ENCODE data around the gene TLN1.

Gene TLN1

GRCh38 chr9:35681341-35682002, 50.5 kb downstream of the TLN1 start:
- no peak overlapping the region for H3K4me2 ChIP-seq (ENCODE audit: low read length)

GRCh38 chr9:35680331-35681105, 51.5 kb downstream of the TLN1 start:
- H3K27ac ChIP-seq: no peak overlapping the region

More at GRCh38 chr9:35681341-35682002, 50.5 kb downstream of the TLN1 start:
- H3K9ac ChIP-seq: no peak overlapping the region
- H3K79me2 ChIP-seq: no peaks in the 10 kb centered on the region
- no peak overlapping the region for H3K27ac ChIP-seq
- peaks cover 2% of the 10 kb centered on the region for H3K4me1 ChIP-seq
- no peak overlapping the region for H3K4me3 ChIP-seq (ENCODE audit: low read depth, low read length)
- no peak overlapping the region for H2AFZ ChIP-seq
- H3K9me3 ChIP-seq (ENCODE audit: control insufficient read depth, low read length): no peaks in the 10 kb centered on the region
- no peaks in the 10 kb centered on the region for H3K27me3 ChIP-seq (ENCODE audit: control insufficient read depth, insufficient read depth, low read length)
- TF ChIP-seq CTCF (IDR thresholded peaks at IDR 0.05): no peak
- H3K36me3 ChIP-seq (ENCODE audit: control insufficient read depth, insufficient read depth, low read length): no peaks in the 10 kb centered on the region

GRCh38 chr9:35679766-35680330, 52.1 kb downstream of the TLN1 start:
- no peaks in the 10 kb centered on the region for H3K4me1 ChIP-seq
- no peak overlapping the region for H2AFZ ChIP-seq
- H3K4me3 ChIP-seq (ENCODE audit: low read depth, low read length): no peak overlapping the region
- no peaks in the 10 kb centered on the region for H3K9me3 ChIP-seq (ENCODE audit: control insufficient read depth, low read length)
- no peak for TF ChIP-seq CTCF (IDR thresholded peaks at IDR 0.05)
- no peaks in the 10 kb centered on the region for H3K36me3 ChIP-seq (ENCODE audit: control insufficient read depth, insufficient read depth, low read length)
- no peaks in the 10 kb centered on the region for H3K27me3 ChIP-seq (ENCODE audit: control insufficient read depth, insufficient read depth, low read length)
- no peak overlapping the region for H3K4me2 ChIP-seq (ENCODE audit: low read length)
- no peak overlapping the region for H3K27ac ChIP-seq
- H3K79me2 ChIP-seq: no peaks in the 10 kb centered on the region
- no peak overlapping the region for H3K9ac ChIP-seq

More at GRCh38 chr9:35680331-35681105, 51.5 kb downstream of the TLN1 start:
- no peaks in the 10 kb centered on the region for H3K4me1 ChIP-seq
- H3K4me2 ChIP-seq (ENCODE audit: low read length): no peak overlapping the region
- no peak for TF ChIP-seq CTCF (IDR thresholded peaks at IDR 0.05)
- no peak overlapping the region for H3K4me3 ChIP-seq (ENCODE audit: low read depth, low read length)
- H3K36me3 ChIP-seq (ENCODE audit: control insufficient read depth, insufficient read depth, low read length): no peaks in the 10 kb centered on the region
- H3K79me2 ChIP-seq: no peaks in the 10 kb centered on the region
- H2AFZ ChIP-seq: no peak overlapping the region
- H3K9me3 ChIP-seq (ENCODE audit: control insufficient read depth, low read length): no peaks in the 10 kb centered on the region
- no peaks in the 10 kb centered on the region for H3K27me3 ChIP-seq (ENCODE audit: control insufficient read depth, insufficient read depth, low read length)
- H3K9ac ChIP-seq: no peak overlapping the region

- Histone ChIP-seq H3K27me3 (ENCODE audit: control insufficient read depth, insufficient read depth, low read length) (no peaks in the 10 kb centered on the region), H3K36me3 (ENCODE audit: control insufficient read depth, insufficient read depth, low read length) (no peaks in the 10 kb centered on the region), H3K4me3 (ENCODE audit: low read depth, low read length) (no peak overlapping the region), H3K4me2 (ENCODE audit: low read length) (no peak overlapping the region), H3K9me3 (ENCODE audit: control insufficient read depth, low read length) (no peaks in the 10 kb centered on the region), H3K79me2 (no peaks in the 10 kb centered on the region), H3K9ac (no peak overlapping the region), H3K4me1 (peaks cover 3% of the 10 kb centered on the region), H2AFZ (no peak overlapping the region), H3K27ac (no peak overlapping the region)
- TF ChIP-seq CTCF (IDR thresholded peaks at IDR 0.05): no peak
Measured at GRCh38 chr9:35679091-35679490, 52.9 kb downstream of the TLN1 start.
